H9 (cell line): ENCODE data around the gene LRRC8E. TPM values are rescaled to one million over a fixed set of nuclear protein-coding genes. Genes with fewer than 3 reads are reported as not detected.

Source experiments
- DNase-seq: peaks from one replicate; pipeline ENCODE4 v3.0.0-alpha.2; 2017
- H2AFZ ChIP-seq: one replicate; pipeline ENCODE4 v1.6.1; 2013; ENCODE audit warnings: mild to moderate bottlenecking, low read length, control low read depth, moderate library complexity
- H2AK5ac ChIP-seq: 2 replicates; pipeline ENCODE4 v1.6.1; 2013; ENCODE audit warnings: low read length, control low read depth, mixed read lengths; ENCODE audit not compliant: insufficient read length
- H2BK120ac ChIP-seq: one replicate; pipeline ENCODE4 v1.6.1; 2013; ENCODE audit warnings: low read depth, mild to moderate bottlenecking, low read length, control low read depth, inconsistent platforms; ENCODE audit not compliant: poor library complexity, severe bottlenecking
- H2BK12ac ChIP-seq: 2 replicates; pipeline ENCODE4 v1.6.1; 2013; ENCODE audit warnings: low read length, control low read depth, mixed read lengths, low read depth; ENCODE audit not compliant: insufficient read length
- H2BK15ac ChIP-seq: 2 replicates; pipeline ENCODE4 v1.6.1; 2013; ENCODE audit warnings: low read depth, low read length, control low read depth
- H2BK20ac ChIP-seq: one replicate; pipeline ENCODE4 v1.6.1; 2013; ENCODE audit warnings: low read depth, mild to moderate bottlenecking, low read length, control low read depth, inconsistent platforms; ENCODE audit not compliant: poor library complexity, severe bottlenecking
- H2BK5ac ChIP-seq: 2 replicates; pipeline ENCODE4 v1.6.1; 2013; ENCODE audit warnings: low read length, control low read depth, mixed read lengths; ENCODE audit not compliant: insufficient read length
- H3K14ac ChIP-seq: 2 replicates; pipeline ENCODE4 v1.6.1; 2013; ENCODE audit warnings: low read length, control low read depth; ENCODE audit not compliant: insufficient read depth
- H3K18ac ChIP-seq: 2 replicates; pipeline ENCODE4 v1.6.1; 2013; ENCODE audit warnings: low read depth, mild to moderate bottlenecking, mixed read lengths, low read length, control low read depth; ENCODE audit not compliant: insufficient read length
- H3K23ac ChIP-seq: 2 replicates; pipeline ENCODE4 v1.6.1; 2013; ENCODE audit warnings: low read length, control low read depth, mixed read lengths, low read depth; ENCODE audit not compliant: insufficient read length
- H3K23me2 ChIP-seq: 2 replicates; pipeline ENCODE4 v1.6.1; 2013; ENCODE audit warnings: low read depth, mild to moderate bottlenecking, mixed read lengths, low read length, control low read depth; ENCODE audit not compliant: insufficient read length, poor library complexity, severe bottlenecking
- H3K27ac ChIP-seq: 2 replicates; pipeline ENCODE4 v1.5.1; 2013; ENCODE audit warnings: low read length, control low read depth, mixed read lengths, low read depth; ENCODE audit not compliant: insufficient read length
- H3K27me3 ChIP-seq: 2 replicates; pipeline ENCODE4 v1.6.1; 2013; ENCODE audit warnings: low read length, control low read depth, inconsistent platforms; ENCODE audit not compliant: insufficient read depth
- H3K4ac ChIP-seq: 2 replicates; pipeline ENCODE4 v1.6.1; 2013; ENCODE audit warnings: low read depth, mild to moderate bottlenecking, control low read depth, inconsistent platforms, low read length, moderate library complexity
- H3K4me1 ChIP-seq: 2 replicates; pipeline ENCODE4 v1.6.1; 2013; ENCODE audit warnings: low read length, control low read depth, inconsistent platforms; ENCODE audit not compliant: insufficient read depth
- H3K4me2 ChIP-seq: 2 replicates; pipeline ENCODE4 v1.6.1; 2013; ENCODE audit warnings: low read length, control low read depth, mixed read lengths; ENCODE audit not compliant: insufficient read length, insufficient read depth
- H3K56ac ChIP-seq: 2 replicates; pipeline ENCODE4 v1.6.1; 2013; ENCODE audit warnings: low read depth, mild to moderate bottlenecking, mixed read lengths, low read length, control low read depth; ENCODE audit not compliant: insufficient read length
- H3K79me1 ChIP-seq: 2 replicates; pipeline ENCODE4 v1.6.1; 2013; ENCODE audit warnings: low read depth, mild to moderate bottlenecking, moderate library complexity, low read length, control low read depth, inconsistent platforms; ENCODE audit not compliant: insufficient read depth, poor library complexity, severe bottlenecking
- H3K79me2 ChIP-seq: 2 replicates; pipeline ENCODE4 v1.6.1; 2013; ENCODE audit warnings: low read length, control low read depth, inconsistent platforms; ENCODE audit not compliant: insufficient read depth
- H3K9ac ChIP-seq: 2 replicates; pipeline ENCODE4 v1.6.1; 2013; ENCODE audit warnings: low read length, control low read depth, mixed read lengths; ENCODE audit not compliant: insufficient read length; ENCODE audit errors: extremely low read depth
- H3K9me3 ChIP-seq: one replicate; pipeline ENCODE4 v1.6.1; 2013; ENCODE audit warnings: low read depth, low read length, inconsistent platforms; ENCODE audit not compliant: control insufficient read depth
- H3T11ph ChIP-seq: one replicate; pipeline ENCODE4 v1.6.1; 2013; ENCODE audit warnings: mild to moderate bottlenecking, low read length, control low read depth, inconsistent platforms
- H4K20me1 ChIP-seq: one replicate; pipeline ENCODE4 v1.6.1; 2013; ENCODE audit not compliant: control insufficient read depth, insufficient read length, insufficient read depth
- H4K5ac ChIP-seq: 2 replicates; pipeline ENCODE4 v1.6.1; 2013; ENCODE audit warnings: low read depth, mild to moderate bottlenecking, mixed read lengths, low read length, control low read depth; ENCODE audit not compliant: insufficient read length
- H4K8ac ChIP-seq: replicated peaks from 2 replicates; pipeline ENCODE4 v1.6.1; 2013; ENCODE audit warnings: low read length, control low read depth, mixed read lengths, low read depth; ENCODE audit not compliant: insufficient read length
- H4K91ac ChIP-seq: 2 replicates; pipeline ENCODE4 v1.6.1; 2013; ENCODE audit warnings: low read depth, mild to moderate bottlenecking, moderate library complexity, mixed read lengths, low read length, control low read depth; ENCODE audit not compliant: insufficient read length
- H3K27ac Mint-ChIP-seq, 3 experiments: 2 replicates in 2 of 3; 3 replicates in 1 of 3; pipeline ENCODE4 v1.8.0; 2020 to 2021; ENCODE audit warnings: mixed read lengths in 3 of 3, mild to moderate bottlenecking in 1 of 3, moderate library complexity in 1 of 3
- H3K27me3 Mint-ChIP-seq: 2 replicates; pipeline ENCODE4 v1.8.0; 2021; ENCODE audit warnings: low read depth, mild to moderate bottlenecking, moderate library complexity, mixed read lengths
- H3K36me3 Mint-ChIP-seq, 3 experiments: 2 replicates in 2 of 3; 3 replicates in 1 of 3; pipeline ENCODE4 v1.8.0; 2020 to 2021; ENCODE audit warnings: low read depth in 3 of 3, mixed read lengths in 3 of 3; ENCODE audit not compliant: insufficient read depth in 1 of 3
- H3K4me1 Mint-ChIP-seq, 2 experiments: 2 replicates each; pipeline ENCODE4 v1.8.0; 2020; ENCODE audit warnings: mixed read lengths in 2 of 2
- H3K4me3 Mint-ChIP-seq, 2 experiments: 2 replicates in 1 of 2; 3 replicates in 1 of 2; pipeline ENCODE4 v1.8.0; 2020 to 2021; ENCODE audit warnings: mild to moderate bottlenecking in 2 of 2, mixed read lengths in 2 of 2, moderate library complexity in 1 of 2
- H3K9me3 Mint-ChIP-seq, 2 experiments: 2 replicates in 1 of 2; 3 replicates in 1 of 2; pipeline ENCODE4 v1.8.0; 2020; ENCODE audit warnings: mild to moderate bottlenecking in 2 of 2, mixed read lengths in 2 of 2, moderate library complexity in 1 of 2
- WGBS: extraction: QIAGEN DNeasy Blood & Tissue Kit; methylation state at CpG from one replicate; pipeline ENCODE4 v1.1.7; 2013; ENCODE audit warnings: missing lambda C conversion rate, low lambda C conversion rate, mixed read lengths; ENCODE audit not compliant: insufficient read length; ENCODE audit errors: extremely low coverage; 5-methylcytosine and 5-hydroxymethylcytosine counted together
- total RNA-seq: library from RNA; stranded (reverse); gene quantifications from 2 replicates; pipeline ENCODE4 v1.2.1, GENCODE V29; 2021
- TF ChIP-seq, protein P1 (sequence below): fragments of 200-600 bp; sonication (generic); conservative IDR thresholded peaks from 3 replicates; pipeline ENCODE4 v1.8.0; 2021; ENCODE audit warnings: antibody characterized with exemption, mild to moderate bottlenecking

The LRRC8E gene
- total RNA-seq, 1 experiment from 2014 or later: 4.8 TPM

GRCh38 chr19:7873304-7874075 lies 14.8 kb upstream of the LRRC8E start:
- Histone ChIP-seq H3K23ac (no peak overlapping the region), H2BK20ac (no peak overlapping the region), H3K79me2 (no peaks in the 10 kb centered on the region), H3K4me2 (peak overlapping the region; percentile 71), H4K8ac (no peak overlapping the region), H4K20me1 (no peaks in the 10 kb centered on the region), H2BK5ac (no peak overlapping the region), H3K4me1 (no peaks in the 10 kb centered on the region; the same call in 1 of the 2 replicates), H3K27me3 (peaks cover 1% of the 10 kb centered on the region; the same call in 1 of the 2 replicates), H2AFZ (no peak overlapping the region), H3K14ac (peak overlapping the region; percentile 88), H3K56ac (no peak overlapping the region), H3K23me2 (peaks cover 19% of the 10 kb centered on the region), H3K9me3 (no peaks in the 10 kb centered on the region), H2BK12ac (no peak overlapping the region), H3K79me1 (no peaks in the 10 kb centered on the region), H3T11ph (no peak overlapping the region), H4K5ac (no peak overlapping the region), H2BK15ac (no peak overlapping the region), H3K18ac (peak overlapping the region; percentile 75), H2BK120ac (no peak overlapping the region), H3K9ac (peak overlapping the region; percentile 20), H3K27ac (no peak overlapping the region), H3K4ac (no peak overlapping the region), H2AK5ac (no peak overlapping the region), H4K91ac (no peak overlapping the region)
- Mint-ChIP-seq H3K27me3 (peaks cover 12% of the 10 kb centered on the region), H3K36me3 (peaks cover 0 to 6% (median 5%) of the 10 kb centered on the region in 3 experiments; a peak in 4 of 7 replicates), H3K4me3 (peak overlapping the region; percentile 82 to 97), H3K27ac (peak overlapping the region in 1 of 3 experiments; percentile 82; a peak in 1 of 7 replicates), H3K9me3 (no peaks in the 10 kb centered on the region), H3K4me1 (peaks cover 17 to 27% of the 10 kb centered on the region in 2 experiments)
- DNase-seq: no peak
- TF ChIP-seq, protein P1, sequence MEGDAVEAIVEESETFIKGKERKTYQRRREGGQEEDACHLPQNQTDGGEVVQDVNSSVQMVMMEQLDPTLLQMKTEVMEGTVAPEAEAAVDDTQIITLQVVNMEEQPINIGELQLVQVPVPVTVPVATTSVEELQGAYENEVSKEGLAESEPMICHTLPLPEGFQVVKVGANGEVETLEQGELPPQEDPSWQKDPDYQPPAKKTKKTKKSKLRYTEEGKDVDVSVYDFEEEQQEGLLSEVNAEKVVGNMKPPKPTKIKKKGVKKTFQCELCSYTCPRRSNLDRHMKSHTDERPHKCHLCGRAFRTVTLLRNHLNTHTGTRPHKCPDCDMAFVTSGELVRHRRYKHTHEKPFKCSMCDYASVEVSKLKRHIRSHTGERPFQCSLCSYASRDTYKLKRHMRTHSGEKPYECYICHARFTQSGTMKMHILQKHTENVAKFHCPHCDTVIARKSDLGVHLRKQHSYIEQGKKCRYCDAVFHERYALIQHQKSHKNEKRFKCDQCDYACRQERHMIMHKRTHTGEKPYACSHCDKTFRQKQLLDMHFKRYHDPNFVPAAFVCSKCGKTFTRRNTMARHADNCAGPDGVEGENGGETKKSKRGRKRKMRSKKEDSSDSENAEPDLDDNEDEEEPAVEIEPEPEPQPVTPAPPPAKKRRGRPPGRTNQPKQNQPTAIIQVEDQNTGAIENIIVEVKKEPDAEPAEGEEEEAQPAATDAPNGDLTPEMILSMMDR: no peak
- WGBS: no CpG with 5 or more reads among the region's 53 CpGs
